Stimulated activated CD8-positive, alpha-beta memory T cell treated with anti-CD3 and anti-CD28 coated beads, Interleukin-2, amount 100 ng/mL, for 1 hour (primary cell): Measurements from ENCODE around the gene SNRNP200.
A peak's percentile ranks its signal among the peaks of the same experiment; 100 is the strongest.

Experiments used
- DNase-seq, 2 donors: peaks; one replicate each; pipeline ENCODE4 v3.0.0-alpha.2; 2020; ENCODE audit warnings: low read depth in 2 of 2

SNRNP200 gene

GRCh38 chr2:96305091-96305978 lies at the start of gene SNRNP200:
Gene SNRNP200, minus strand, starts transcription at chr2:96305546. Its CDS starts 109 bp downstream, at chr2:96305437.
- DNase-seq: peak; percentile 73 to 85

- no peak for DNase-seq
Observed at GRCh38 chr2:96354492-96354891, 49.1 kb upstream of the SNRNP200 start.

- DNase-seq: no peak
Observed at GRCh38 chr2:96353606-96354101, 48.3 kb upstream of the SNRNP200 start.

GRCh38 chr2:96353032-96353561 lies 47.8 kb upstream of the SNRNP200 start:
- DNase-seq: no peak

- DNase-seq: no peak
Observed at GRCh38 chr2:96347395-96347794, 42.0 kb upstream of the SNRNP200 start.

GRCh38 chr2:96345868-96346462 lies 40.6 kb upstream of the SNRNP200 start:
- DNase-seq: no peak

GRCh38 chr2:96345438-96345837 lies 40.1 kb upstream of the SNRNP200 start:
- no peak for DNase-seq

GRCh38 chr2:96344011-96344410 lies 38.7 kb upstream of the SNRNP200 start:
- no peak for DNase-seq

GRCh38 chr2:96342085-96342484 lies 36.7 kb upstream of the SNRNP200 start:
- DNase-seq: no peak

GRCh38 chr2:96341641-96342040 lies 36.3 kb upstream of the SNRNP200 start:
- no peak for DNase-seq

- no peak for DNase-seq
Observed at GRCh38 chr2:96340493-96341414, 35.4 kb upstream of the SNRNP200 start.

- no peak for DNase-seq
Observed at GRCh38 chr2:96336873-96337272, 31.5 kb upstream of the SNRNP200 start.

- DNase-seq: no peak
Observed at GRCh38 chr2:96336104-96336775, 30.9 kb upstream of the SNRNP200 start.

- no peak for DNase-seq
Observed at GRCh38 chr2:96333708-96334107, 28.4 kb upstream of the SNRNP200 start.

- DNase-seq: no peak
Observed at GRCh38 chr2:96330407-96330806, 25.1 kb upstream of the SNRNP200 start.

GRCh38 chr2:96329874-96330273 lies 24.5 kb upstream of the SNRNP200 start:
- DNase-seq: no peak

- DNase-seq: no peak
Observed at GRCh38 chr2:96329456-96329855, 24.1 kb upstream of the SNRNP200 start.

- DNase-seq: no peak
Observed at GRCh38 chr2:96326990-96327820, 21.9 kb upstream of the SNRNP200 start.

- no peak for DNase-seq
Observed at GRCh38 chr2:96326564-96326963, 21.2 kb upstream of the SNRNP200 start.

GRCh38 chr2:96325884-96326255 lies 20.5 kb upstream of the SNRNP200 start:
- peak in 1 of 2 donors; percentile 18 for DNase-seq
